ENCODE measurements around the gene EPB41L3. TPM values are rescaled to one million over a fixed set of nuclear protein-coding genes. Genes with fewer than 3 reads are reported as not detected.
"Not testable (repeated sequence)": the region's sequence is repeated elsewhere in the genome, so short reads cannot be mapped to it uniquely, and the experiment has no call there.

EPB41L3 gene
- total RNA-seq, 4 donors from 2014 or later = 28.8 to 41.4 (median 37.2) TPM

GRCh38 chr18:5500158-5500939, 43.4 kb downstream of the EPB41L3 start:
- 71 to 83% methylated on average over 7 of the region's 7 CpGs for WGBS, 2 donors
- H3K36me3 ChIP-seq = no peaks in the 10 kb centered on the region
- H3K27me3 ChIP-seq = no peaks in the 10 kb centered on the region
- H3K4me1 ChIP-seq = no peaks in the 10 kb centered on the region
- H3K9me3 ChIP-seq = no peaks in the 10 kb centered on the region
- intact Hi-C loops (cut with DNase I) = no loop called here
- DNase-seq = no peak
- H3K4me3 ChIP-seq = no peak overlapping the region
- H3K27ac ChIP-seq = no peak overlapping the region
- TF ChIP-seq POLR2A (IDR thresholded peaks at IDR 0.05) (no peak), CTCF (IDR thresholded peaks at IDR 0.05) (no peak)

GRCh38 chr18:5498452-5498851, 45.3 kb downstream of the EPB41L3 start:
- Histone ChIP-seq H3K4me1 (no peaks in the 10 kb centered on the region), H3K27ac (no peak overlapping the region), H3K27me3 (no peaks in the 10 kb centered on the region), H3K9me3 (no peaks in the 10 kb centered on the region), H3K36me3 (no peaks in the 10 kb centered on the region), H3K4me3 (no peak overlapping the region)
- DNase-seq = no peak
- intact Hi-C loops (cut with DNase I) = no loop called here
- WGBS, 2 donors = 80 to 87% methylated on average over 5 to 6 of the region's 6 CpGs
- TF ChIP-seq POLR2A (IDR thresholded peaks at IDR 0.05) = no peak
- no peak for TF ChIP-seq CTCF (IDR thresholded peaks at IDR 0.05)

- no peak for DNase-seq
- Histone ChIP-seq H3K4me3 (no peak overlapping the region), H3K36me3 (no peaks in the 10 kb centered on the region), H3K9me3 (no peaks in the 10 kb centered on the region), H3K4me1 (no peaks in the 10 kb centered on the region), H3K27ac (no peak overlapping the region), H3K27me3 (no peaks in the 10 kb centered on the region)
- intact Hi-C loops (cut with DNase I) = no loop called here
- WGBS, 2 donors = 75 to 79% methylated on average over 2 of the region's 2 CpGs
- TF ChIP-seq POLR2A (IDR thresholded peaks at IDR 0.05) (no peak), CTCF (IDR thresholded peaks at IDR 0.05) (no peak)
Measured at GRCh38 chr18:5496305-5496704, 47.5 kb downstream of the EPB41L3 start.

DNA sequence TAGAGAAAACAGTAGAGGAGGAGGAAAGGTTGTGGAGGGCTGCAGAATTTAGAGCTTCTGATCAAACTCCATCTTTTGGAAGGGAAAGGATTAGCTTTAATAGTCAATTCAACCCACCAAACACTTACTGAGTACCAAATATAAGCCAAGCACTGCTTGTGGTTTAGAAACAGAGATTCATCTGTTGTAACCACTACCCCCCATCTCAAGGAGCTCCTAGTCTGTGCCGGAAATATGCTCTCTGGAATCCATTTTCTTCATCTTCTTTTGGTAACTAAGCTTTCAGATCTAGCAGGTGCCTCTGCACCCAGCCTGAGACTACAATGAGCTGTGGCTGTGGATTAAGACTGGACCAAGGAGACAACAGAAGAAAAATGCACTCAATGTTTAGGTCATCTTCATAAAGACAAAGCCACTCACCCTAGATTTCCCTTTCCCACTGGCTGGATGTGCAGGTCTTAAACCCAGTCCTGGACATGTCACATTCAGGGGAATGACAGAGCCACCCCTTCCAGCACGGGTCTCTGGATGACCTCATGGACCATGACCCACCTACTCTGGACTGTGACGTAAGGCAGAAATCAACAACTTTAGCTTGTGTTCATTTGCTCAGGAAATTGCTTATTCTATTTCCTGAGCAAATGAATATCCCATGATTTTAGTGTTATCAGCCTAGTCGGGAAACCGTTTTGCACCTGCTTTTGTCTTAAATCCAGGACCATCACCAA, 52.9 kb downstream of the EPB41L3 start:
- H3K9me3 ChIP-seq = no peaks in the 10 kb centered on the region
- no peak for DNase-seq
- no peaks in the 10 kb centered on the region for H3K4me1 ChIP-seq
- H3K36me3 ChIP-seq = no peaks in the 10 kb centered on the region
- 75 to 87% methylated on average over 5 of the region's 5 CpGs for WGBS, 2 donors
- no peaks in the 10 kb centered on the region for H3K27me3 ChIP-seq
- H3K4me3 ChIP-seq = no peak overlapping the region
- intact Hi-C loops (cut with DNase I) = no loop called here
- no peak overlapping the region for H3K27ac ChIP-seq
- TF ChIP-seq POLR2A (IDR thresholded peaks at IDR 0.05) (no peak), CTCF (IDR thresholded peaks at IDR 0.05) (no peak)

DNA sequence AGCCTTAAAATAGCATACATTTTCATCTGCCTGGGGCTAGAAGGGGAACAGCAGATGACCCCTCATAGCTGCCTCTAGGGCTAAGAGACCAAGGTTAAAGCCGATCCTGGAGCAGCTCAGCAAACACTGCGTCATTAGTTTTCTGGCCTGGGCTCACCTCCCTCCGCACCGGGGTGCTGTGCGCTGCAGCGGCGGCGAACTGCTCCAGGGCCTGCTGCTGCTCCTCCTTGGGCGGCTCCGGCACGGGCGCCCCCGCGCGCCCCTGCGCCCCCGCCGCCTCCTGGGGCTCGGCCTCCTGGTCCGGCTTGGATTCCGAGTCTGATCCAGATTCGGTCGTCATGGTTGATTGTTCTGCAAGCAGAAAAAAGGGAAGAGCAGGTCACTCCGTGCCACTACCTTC, 55.0 kb downstream of the EPB41L3 start:
- intact Hi-C loops (cut with DNase I) = no loop called here
- H3K27me3 ChIP-seq = no peaks in the 10 kb centered on the region
- no peaks in the 10 kb centered on the region for H3K36me3 ChIP-seq
- no peak for TF ChIP-seq POLR2A (IDR thresholded peaks at IDR 0.05)
- no peak for TF ChIP-seq CTCF (IDR thresholded peaks at IDR 0.05)
- H3K9me3 ChIP-seq = no peaks in the 10 kb centered on the region
- H3K4me1 ChIP-seq = no peaks in the 10 kb centered on the region
- DNase-seq = no peak
- 33 to 63% methylated on average over 2 to 4 of the region's 24 CpGs for WGBS, 2 donors
- no peak overlapping the region for H3K4me3 ChIP-seq
- H3K27ac ChIP-seq = no peak overlapping the region

GRCh38 chr18:5488044-5488443, 55.8 kb downstream of the EPB41L3 start:
- H3K27me3 ChIP-seq; H3K36me3 ChIP-seq; H3K4me3 ChIP-seq; H3K4me1 ChIP-seq; intact Hi-C loops (cut with DNase I); DNase-seq; H3K9me3 ChIP-seq; H3K27ac ChIP-seq: not testable (repeated sequence)
- WGBS, 2 donors = 86 to 91% methylated on average over 4 of the region's 4 CpGs

All from esophagus squamous epithelium (tissue), 5 donors.